Inflammatory macrophage (primary cell): ENCODE measurements around the gene NEO1.

Source experiments
- DNase-seq, 2 donors: peaks; one replicate each; pipeline ENCODE4 v3.0.0-alpha.2; 2020 to 2022

The NEO1 gene

GRCh38 chr15:73318463-73319351 lies 266.4 kb downstream of the NEO1 start:
- DNase-seq: no peak

- DNase-seq: no peak
Measured at GRCh38 chr15:73319460-73320245, 267.4 kb downstream of the NEO1 start.

DNA sequence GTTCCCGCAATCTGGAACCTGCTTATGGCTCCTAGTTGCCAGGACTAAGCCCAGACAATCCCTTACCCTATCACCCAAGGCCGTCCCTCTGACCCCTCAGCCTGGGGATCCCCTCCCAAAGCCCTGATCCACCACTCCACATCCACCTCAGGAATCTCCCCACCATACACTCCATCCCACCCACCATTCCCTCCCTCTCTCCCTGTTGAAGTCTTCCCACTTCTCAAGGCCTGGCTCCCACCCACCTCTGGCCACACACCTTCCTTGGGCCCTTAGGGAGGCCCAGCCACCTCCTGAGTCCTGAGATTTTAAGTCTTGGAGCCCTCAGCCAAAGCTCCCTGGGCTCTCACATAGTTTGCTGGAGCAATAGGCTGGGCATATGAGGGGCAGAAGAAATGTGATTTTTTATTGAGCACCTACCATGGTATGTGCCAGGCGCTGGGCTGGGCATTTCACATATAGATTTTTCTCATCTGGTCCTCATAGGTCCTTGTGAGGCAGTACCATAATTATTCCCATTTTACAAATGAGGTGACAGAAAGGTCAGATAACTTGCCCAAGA lies 268.4 kb downstream of the NEO1 start:
- no peak for DNase-seq

- DNase-seq: no peak
Measured at GRCh38 chr15:73321496-73322450, 269.5 kb downstream of the NEO1 start.

DNA sequence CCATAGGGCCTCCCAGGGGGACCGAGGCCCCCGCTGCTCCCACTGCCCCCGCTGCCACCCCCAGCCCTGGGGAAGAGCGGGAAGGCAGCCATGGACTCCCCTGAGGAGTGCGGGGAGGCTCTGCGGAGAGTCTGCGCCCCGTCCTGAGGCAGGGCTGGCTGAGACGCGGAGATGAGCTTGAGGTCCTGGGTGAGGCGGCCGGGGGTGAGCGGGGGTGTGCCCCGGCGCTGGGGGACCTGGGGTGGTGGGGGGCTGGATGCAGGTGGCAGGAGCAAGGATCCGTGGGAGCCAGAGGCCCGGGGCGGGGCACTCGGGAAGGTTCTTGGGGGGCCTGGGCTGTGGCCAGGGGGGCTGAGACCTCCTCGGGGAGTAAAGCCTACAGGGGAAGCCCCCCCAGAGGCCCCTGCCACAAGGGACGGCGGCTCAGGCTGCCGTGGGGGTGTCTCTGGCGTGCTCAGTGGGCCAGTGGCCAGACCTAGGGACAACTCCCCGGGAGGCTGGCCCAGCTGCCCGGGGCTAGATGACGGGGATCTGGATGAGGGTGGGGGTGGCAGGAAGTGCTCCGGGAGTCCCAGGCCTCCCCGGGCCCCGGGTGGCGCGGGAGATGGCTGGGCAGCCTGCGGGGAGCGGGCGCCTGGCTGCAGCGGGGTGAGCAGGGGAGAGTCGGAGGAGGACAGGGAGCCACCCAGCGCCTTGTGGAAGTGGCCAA lies 270.6 kb downstream of the NEO1 start:
- DNase-seq: no peak

DNA sequence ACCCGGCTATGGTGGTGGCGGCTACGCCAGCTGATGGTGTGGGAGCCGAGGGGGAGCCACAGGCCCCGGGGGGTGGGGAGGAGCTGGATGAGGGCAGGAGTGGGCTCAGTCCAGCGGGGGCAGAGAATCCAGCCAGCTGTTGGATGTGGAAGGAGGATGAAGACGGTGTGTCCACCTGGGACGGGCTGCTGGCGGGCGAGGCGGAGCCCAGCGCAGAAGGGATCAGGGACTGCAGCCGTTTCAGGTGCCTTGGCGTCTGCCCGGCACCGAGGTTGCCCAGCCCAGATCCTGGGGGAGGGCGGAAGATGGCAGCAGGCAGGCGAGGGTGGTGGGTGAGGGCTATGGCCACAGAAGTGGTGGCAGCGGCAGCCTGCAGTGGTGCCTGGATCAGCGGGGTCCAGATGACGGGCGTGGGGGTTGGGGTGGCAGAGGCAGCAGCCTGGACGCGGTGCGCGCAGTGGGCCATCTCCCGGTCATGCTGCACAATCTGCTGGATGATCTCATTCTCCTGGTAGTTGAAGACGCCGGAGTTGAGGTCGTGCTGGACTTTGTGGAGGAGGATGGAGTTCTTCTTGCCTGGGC lies 271.2 kb downstream of the NEO1 start:
- DNase-seq: no peak

- no peak for DNase-seq
Measured at GRCh38 chr15:73323956-73324355, 271.7 kb downstream of the NEO1 start.

DNA sequence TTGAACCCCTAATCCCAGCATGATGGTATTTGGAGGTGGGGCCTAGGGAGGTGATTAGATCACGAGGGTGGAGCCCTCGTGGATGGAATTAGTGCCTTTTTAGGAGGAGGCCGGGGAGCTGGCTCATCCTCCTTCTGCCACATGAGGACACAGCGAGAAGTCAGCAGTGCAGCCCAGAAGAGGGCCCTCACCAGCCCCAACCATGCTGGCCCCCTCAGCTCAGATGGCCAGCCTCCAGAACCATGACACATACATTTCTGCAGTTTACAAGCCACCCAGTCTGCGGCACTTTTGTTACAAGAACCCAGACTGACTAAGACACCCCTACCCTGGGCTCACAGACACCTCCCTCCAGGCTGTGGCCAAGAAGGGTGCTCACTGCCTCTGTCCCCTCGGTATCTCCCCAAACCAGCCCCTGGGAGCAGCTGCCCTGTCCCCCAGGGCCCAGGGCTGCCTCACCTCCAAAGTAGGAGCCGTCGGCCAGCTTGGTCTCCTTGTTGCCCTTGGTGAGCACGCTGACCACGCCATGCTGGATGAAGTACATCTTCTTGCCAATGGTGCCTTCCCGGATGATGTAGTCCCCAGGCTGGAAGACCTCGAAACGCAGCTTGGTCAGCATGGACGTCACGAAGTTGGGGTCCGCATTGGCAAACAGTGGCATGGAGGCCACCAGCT lies 272.4 kb downstream of the NEO1 start:
- DNase-seq: no peak

- DNase-seq: no peak
Measured at GRCh38 chr15:73325191-73325861, 273.1 kb downstream of the NEO1 start.

DNA sequence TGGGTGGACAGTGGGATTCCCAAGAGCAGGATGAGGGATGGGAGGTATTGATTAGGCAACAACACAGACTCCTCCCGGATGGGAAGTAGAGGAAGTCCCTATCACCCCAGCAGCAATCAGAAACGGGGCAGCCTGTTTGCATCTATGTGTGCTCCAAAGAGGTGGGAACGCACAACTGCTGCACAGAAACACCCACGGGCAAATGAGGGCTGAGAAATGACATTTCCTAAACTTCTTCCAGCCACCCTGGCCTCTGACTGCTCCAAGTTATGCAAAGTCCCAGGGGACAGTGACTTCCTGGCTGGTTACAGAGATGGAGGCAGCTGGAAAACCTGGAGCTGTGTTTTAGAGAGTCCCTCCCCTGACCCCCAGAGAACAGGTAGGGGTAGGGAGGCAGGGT lies 273.9 kb downstream of the NEO1 start:
- no peak for DNase-seq

GRCh38 chr15:73328149-73328820 lies 276.0 kb downstream of the NEO1 start:
- no peak for DNase-seq

DNA sequence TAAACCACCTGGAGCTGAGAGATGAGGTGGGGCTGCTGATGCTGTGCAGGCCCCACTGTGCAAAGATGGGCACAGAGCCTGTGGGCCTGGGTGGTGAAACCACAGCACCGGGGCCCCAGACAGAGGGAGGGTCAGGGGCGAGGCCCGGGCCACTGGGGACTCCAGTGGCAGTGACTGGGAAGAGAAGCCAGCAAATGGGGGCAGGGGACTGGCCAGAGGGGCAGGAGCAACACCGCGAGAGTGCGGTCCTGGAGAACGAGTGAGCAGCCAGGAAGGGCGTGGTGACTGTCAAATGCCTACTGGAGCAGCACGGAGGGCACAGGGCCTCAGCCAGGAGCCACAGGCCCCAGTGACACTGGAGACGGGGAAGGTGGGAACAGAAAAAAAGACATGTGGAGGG lies 276.7 kb downstream of the NEO1 start:
- DNase-seq: no peak

- DNase-seq: no peak
Measured at GRCh38 chr15:73329501-73330200, 277.4 kb downstream of the NEO1 start.

GRCh38 chr15:73330206-73331051 lies 278.2 kb downstream of the NEO1 start:
- no peak for DNase-seq

GRCh38 chr15:73331501-73331900 lies 279.2 kb downstream of the NEO1 start:
- DNase-seq: no peak

GRCh38 chr15:73331991-73332925 lies 280.0 kb downstream of the NEO1 start:
- DNase-seq: no peak

- no peak for DNase-seq
Measured at GRCh38 chr15:73333001-73333400, 280.7 kb downstream of the NEO1 start.
